HEK293 (cell line): ENCODE results near the gene NRP2.

Experiments
- RBAK ChIP-seq: fragments of 450-650 bp; formaldehyde crosslinking; IDR thresholded peaks from 2 replicates; pipeline ENCODE4 v1.5.1; 2016; ENCODE audit warnings: missing biosample characterization, missing genetic modification characterization
- ZNF121 ChIP-seq: fragments of 450-650 bp; formaldehyde crosslinking; IDR thresholded peaks from 2 replicates; pipeline ENCODE4 v1.5.1; 2016; ENCODE audit warnings: missing biosample characterization, missing genetic modification characterization
- ZNF777 ChIP-seq: fragments of 450-650 bp; formaldehyde crosslinking; IDR thresholded peaks from 2 replicates; pipeline ENCODE4 v1.5.1; 2017; ENCODE audit warnings: missing biosample characterization, missing genetic modification characterization, borderline replicate concordance
- TF ChIP-seq, protein P1 (sequence below): fragments of 450-650 bp; formaldehyde crosslinking; IDR thresholded peaks from 2 replicates; pipeline ENCODE4 v1.5.1; 2016; ENCODE audit warnings: missing biosample characterization, missing genetic modification characterization

DNA sequence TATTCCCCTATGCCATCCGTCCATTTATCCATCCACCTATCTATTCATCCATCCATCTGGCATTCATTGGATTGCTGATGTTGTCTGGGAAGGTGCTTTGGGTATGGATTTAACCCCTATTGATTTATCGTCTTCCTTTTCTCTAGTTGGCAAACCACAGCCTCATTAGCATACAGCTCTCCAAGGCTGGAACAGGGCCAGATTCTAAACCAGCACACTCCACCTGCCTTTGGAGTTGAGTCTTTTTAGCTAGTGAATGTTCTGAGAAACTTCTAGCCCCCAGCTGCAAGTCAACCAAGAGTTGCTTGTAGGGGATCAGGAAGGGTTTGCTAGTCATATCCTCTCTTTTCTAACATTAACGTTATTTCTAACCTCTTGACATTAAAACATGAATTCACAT is 90.7 kb downstream of the NRP2 start:
- TF ChIP-seq ZNF121 (tag by site-specific recombination) (no peak), RBAK (no peak), ZNF777 (no peak)
- TF ChIP-seq, protein P1, sequence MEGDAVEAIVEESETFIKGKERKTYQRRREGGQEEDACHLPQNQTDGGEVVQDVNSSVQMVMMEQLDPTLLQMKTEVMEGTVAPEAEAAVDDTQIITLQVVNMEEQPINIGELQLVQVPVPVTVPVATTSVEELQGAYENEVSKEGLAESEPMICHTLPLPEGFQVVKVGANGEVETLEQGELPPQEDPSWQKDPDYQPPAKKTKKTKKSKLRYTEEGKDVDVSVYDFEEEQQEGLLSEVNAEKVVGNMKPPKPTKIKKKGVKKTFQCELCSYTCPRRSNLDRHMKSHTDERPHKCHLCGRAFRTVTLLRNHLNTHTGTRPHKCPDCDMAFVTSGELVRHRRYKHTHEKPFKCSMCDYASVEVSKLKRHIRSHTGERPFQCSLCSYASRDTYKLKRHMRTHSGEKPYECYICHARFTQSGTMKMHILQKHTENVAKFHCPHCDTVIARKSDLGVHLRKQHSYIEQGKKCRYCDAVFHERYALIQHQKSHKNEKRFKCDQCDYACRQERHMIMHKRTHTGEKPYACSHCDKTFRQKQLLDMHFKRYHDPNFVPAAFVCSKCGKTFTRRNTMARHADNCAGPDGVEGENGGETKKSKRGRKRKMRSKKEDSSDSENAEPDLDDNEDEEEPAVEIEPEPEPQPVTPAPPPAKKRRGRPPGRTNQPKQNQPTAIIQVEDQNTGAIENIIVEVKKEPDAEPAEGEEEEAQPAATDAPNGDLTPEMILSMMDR (tag by site-specific recombination) = no peak
